Hematopoietic multipotent progenitor cell treated with erythropoietin and hydrocortisone succinate and interleukin-3 and kit ligand, for 8 days (in vitro differentiated cells): ENCODE measurements around the gene PARD6A.

Experiments
- DNase-seq: peaks from one replicate; pipeline ENCODE4 v3.0.0-alpha.2; 2015

Gene PARD6A

DNA sequence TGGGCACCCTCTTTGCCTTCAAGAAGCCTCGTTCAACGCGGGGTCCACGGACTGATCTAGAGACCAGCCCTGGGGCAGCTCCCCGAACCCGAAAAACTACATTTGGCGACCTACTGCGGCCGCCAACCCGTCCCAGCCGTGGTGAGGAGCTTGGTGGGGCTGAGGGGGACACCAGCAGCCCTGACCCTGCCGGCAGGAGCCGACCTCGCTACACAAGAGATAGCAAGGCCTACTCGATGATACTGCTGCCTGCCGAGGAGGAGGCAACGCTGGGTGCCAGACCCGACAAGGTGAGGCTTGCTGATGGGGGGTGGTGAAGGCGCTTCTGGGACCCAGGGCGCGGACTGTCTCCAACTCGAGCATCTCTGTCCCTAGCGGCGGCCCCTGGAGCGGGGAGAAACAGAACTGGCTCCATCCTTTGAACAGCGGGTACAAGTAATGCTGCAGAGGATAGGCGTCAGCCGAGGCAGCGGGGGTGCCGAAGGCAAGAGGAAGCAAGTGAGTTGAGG, 6.3 kb upstream of the PARD6A start:
- DNase-seq = no peak

DNA sequence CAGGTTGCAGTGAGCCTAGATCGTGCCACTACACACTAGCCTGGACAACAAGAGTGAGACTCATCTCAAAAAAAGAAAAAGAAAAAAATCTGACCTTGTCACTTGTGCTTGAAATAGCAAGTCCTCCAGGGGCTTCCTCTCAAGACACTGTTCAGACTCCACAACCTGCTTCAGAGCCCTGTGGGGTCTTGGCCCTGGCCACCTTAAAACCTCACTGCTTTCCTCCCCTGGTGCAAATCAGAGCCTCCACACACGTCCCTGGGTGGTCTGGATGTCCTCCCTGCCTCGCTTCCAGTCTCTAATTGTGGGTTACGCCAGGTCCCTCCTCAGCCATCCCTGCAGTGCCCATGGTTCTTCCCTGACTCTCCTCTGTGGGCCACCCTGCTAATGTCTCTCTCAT, 5.4 kb upstream of the PARD6A start:
- no peak for DNase-seq

GRCh38 chr16:67656344-67657016, 4.3 kb upstream of the PARD6A start:
- no peak for DNase-seq

DNA sequence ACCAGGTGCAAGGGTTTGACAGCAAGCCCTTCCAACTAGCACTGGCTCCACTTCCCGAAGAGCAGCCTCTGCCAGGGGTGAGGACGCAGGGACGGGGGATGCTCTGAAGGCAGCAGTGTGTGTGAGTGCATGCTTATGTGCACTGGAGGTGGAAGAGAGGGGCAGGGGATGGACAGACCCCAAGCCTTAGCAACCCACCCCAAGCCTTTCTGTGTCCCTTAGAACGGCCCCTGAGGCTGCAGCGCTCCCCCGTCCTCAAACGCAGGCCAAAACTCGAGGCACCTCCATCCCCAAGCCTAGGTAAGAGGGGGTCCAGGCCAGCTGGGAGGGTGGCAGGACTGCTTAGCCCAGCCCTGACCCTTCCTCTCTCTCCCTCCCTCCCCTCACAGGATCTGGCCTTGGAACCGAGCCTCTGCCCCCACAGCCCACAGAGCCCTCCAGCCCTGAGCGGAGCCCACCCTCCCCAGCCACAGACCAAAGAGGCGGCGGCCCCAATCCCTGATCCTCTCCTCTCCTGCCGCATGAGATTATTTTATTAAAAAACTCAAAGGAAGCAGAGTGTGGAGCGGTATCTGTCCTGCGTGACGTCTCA, 3.6 kb upstream of the PARD6A start:
- no peak for DNase-seq

GRCh38 chr16:67657751-67658518, 2.8 kb upstream of the PARD6A start:
- DNase-seq = no peak

DNA sequence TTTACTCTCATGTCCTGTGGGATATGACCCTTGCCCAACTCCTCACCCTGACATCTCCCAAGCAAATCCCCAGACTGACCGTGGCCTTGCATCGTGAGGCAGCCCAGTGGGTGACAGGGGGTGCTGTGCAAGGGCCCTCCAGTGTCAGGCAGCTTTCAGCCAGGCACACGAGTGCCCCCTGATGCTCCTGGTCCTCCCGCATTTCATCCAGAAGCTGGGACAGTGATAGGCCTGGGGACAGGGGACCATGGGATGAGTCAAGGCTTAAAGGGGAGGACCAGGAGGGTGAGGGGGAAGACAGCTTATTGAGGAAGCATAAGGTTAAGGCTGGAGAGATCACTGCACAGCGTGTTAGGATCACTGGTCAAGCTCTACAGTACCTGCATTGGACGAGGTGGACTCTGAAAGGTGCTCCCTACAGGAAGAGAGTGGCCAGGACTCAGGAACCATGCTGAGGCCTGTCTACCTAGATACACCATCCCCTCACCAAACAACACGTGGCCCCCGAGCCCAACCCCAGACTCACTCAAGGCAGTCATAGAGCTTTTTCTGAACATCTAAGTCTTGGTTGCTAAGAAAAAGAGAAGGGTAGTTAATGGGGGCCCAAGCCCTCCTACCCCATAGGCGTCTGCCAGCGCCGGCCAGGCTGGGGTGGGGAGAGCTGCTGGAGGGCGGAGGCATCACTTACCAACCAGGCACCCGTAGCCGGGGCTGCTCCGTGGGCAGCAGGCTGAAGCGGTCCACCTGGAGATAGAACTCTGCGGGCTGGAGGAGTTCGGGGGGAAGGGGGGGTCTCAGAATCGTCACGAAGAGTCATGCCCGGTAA, 1.7 kb upstream of the PARD6A start:
- no peak for DNase-seq

- peak; percentile 93 for DNase-seq
Observed at GRCh38 chr16:67659675-67660563, 841 bp upstream of the PARD6A start, which contains the start of gene ACD. ACD (minus strand) TSS chr16:67660260; CDS start chr16:67660220, 40 bp downstream.

DNA sequence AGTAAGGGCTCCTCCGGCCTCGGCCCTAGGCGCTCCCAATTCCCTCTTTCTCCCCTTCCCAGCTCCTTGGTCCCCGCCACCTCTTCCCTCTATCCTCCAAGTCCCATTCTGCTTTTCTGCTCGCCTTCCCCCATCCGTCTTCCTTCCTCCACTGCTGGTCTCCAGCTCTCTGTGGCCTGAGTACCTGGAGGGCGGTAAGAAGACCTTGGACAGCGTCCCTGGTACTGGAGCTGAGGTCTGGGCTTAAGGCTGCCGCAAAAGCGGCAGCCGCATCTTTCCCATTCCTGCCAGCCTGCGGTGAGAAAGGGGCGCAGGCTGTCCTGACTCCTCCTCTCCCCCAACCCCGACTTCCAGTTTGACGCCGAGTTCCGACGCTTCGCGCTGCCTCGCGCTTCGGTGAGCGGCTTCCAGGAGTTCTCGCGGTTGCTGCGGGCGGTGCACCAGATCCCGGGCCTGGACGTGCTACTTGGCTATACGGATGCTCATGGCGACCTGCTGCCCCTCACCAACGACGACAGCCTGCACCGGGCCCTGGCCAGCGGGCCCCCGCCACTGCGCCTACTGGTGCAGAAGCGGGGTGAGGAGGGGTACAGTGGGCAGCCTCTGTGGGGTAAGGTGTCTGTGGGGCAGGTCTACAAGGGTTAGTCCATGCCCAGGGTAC, 471 bp downstream of the PARD6A start:
- DNase-seq = peak; percentile 33

GRCh38 chr16:67661886-67662652, 1.3 kb downstream of the PARD6A start:
- DNase-seq = no peak

- DNase-seq = no peak
Observed at GRCh38 chr16:67662653-67663010, 1.9 kb downstream of the PARD6A start.

- peak; percentile 63 for DNase-seq
Observed at GRCh38 chr16:67663151-67663876, 2.6 kb downstream of the PARD6A start.

DNA sequence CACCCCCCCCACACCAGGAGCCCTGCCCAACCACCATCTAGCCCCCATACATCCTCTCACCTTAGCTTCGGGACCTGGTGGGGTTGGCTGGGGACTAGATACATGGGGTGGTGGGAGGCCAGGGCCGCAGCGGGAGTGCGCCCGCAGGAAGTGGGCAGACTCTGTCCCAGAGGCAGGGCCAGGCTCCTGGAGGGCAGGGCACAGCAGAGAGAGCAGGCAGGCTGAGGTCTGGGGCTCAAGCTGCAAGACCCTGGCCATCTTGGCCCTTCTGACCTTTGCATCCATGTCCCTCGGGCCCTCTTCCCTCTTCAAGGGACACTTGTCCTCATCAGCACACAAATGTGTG, 3.1 kb downstream of the PARD6A start:
- no peak for DNase-seq

- DNase-seq = no peak
Observed at GRCh38 chr16:67664258-67664657, 3.5 kb downstream of the PARD6A start.

DNA sequence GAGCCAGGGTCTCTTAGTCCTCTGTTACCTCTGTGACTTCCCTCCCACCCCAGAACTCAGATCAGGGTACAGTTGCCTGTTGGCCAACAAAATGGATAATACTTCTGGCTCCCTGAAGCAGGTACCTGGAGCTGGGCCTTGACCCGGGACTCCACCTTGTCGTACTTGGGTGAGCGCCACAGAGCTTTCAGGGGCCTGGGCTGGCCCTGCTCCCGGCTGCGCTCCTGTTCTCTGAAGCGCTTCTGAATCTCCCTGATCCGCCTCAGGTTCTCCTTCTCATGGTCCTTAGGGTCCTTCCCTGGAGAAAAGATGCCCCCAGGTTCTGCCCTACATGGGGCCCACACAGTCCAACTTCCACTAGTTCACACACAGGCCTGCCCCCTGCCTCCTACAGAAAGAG, 4.1 kb downstream of the PARD6A start:
- no peak for DNase-seq

GRCh38 chr16:67665598-67665997, 4.8 kb downstream of the PARD6A start:
- no peak for DNase-seq

DNA sequence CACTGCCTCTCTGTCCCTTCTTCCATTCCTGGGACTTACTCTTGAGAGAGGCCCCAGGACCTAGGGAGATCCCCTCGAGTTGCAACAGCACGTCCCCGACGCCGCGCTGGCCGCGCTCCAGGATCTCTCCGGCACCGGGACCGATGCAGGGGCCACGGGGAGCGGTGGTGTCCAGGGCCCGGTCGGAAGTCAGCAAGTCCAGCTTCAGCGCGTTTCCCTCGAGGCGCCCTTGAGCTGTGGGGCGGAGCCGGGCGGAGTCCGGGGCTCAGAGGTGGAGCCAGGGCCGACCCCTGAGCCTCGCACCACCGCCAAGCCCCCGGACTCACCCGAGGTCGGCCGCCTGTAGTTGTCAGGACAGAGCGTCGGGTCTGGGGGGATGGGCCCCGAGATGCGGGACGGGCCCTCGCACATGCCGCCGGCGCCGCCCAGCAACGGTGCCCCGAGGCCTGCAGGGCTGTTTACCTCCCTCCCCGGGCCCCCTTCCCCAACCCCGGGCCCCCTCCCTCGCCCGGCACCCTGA, 5.3 kb downstream of the PARD6A start:
- DNase-seq = no peak

DNA sequence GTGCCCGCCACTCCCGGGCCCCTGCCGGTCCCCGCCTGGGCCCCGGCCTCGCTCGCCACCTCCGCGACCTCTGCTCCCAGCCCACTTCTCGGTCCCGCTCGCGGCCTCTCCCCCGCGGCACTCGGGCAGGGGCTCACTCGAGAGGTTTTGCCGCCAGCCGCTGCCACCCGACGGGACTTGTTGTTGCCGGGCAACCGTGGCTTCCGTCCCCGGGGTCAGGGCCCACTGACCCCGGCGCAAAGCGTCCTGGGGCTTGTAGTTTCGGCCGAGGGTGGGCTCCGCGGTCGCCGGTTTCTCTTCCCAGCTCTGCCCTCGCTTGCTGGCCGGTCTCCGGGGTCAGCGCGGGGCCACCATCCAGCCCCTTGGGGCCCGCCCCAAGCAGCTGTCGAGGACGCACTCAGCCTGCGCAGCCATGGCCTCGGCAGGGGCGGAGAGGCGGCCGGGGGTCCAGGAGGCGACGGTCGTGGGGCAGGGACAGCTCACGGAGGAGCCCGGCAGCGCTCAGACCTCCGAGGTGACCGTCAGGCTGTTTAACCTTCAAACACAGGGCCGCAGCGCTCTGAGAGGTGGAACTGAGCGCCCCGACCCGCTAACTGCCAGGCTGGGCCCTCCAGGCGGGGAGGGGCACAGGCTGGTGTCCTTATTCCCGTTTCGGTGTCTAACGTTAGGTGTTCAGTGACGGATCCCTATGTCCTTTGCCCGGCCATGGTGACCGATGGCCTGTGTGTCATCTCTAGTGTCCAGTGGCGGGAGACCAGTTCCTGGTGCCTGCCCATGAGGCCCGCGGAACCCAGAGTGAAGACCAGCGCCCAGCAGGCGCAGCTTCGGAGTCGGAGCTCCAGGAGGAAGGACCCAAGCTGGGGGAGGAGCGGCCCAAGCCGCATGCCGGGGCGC, 6.0 kb downstream of the PARD6A start, which contains the start of the genes C16orf86 and ENKD1:
C16orf86 (plus strand) TSS at position 256 of the 894 bp plus-strand sequence; CDS start at position 413, 157 bp downstream.
ENKD1 (minus strand) TSS at position 192 of the 894 bp plus-strand sequence. CDS start 308 bp downstream, outside the sequence.
- peak; percentile 86 for DNase-seq

GRCh38 chr16:67667453-67667816, 6.7 kb downstream of the PARD6A start:
- no peak for DNase-seq
